HEK293 (cell line): Measurements from ENCODE around the gene SYNC.

Experiments used
- KLF10 ChIP-seq: fragments of 450-650 bp; IDR thresholded peaks from 2 replicates; pipeline ENCODE4 v1.5.1; 2018; ENCODE audit warnings: missing biosample characterization, mild to moderate bottlenecking, missing genetic modification characterization
- KLF9 ChIP-seq: fragments of 450-650 bp; formaldehyde crosslinking; IDR thresholded peaks from 2 replicates; pipeline ENCODE4 v1.5.1; 2016; ENCODE audit warnings: missing biosample characterization, missing genetic modification characterization, low read depth
- MZF1 ChIP-seq: fragments of 450-650 bp; formaldehyde crosslinking; IDR thresholded peaks from 2 replicates; pipeline ENCODE4 v1.5.1; 2017; ENCODE audit warnings: missing biosample characterization, missing genetic modification characterization, borderline replicate concordance
- OSR2 ChIP-seq: fragments of 450-650 bp; formaldehyde crosslinking; IDR thresholded peaks from 2 replicates; pipeline ENCODE4 v1.5.1; 2016; ENCODE audit warnings: missing biosample characterization, missing genetic modification characterization
- TCF7L2 ChIP-seq: IDR thresholded peaks from 2 replicates; pipeline ENCODE4 v1.6.1; 2011; ENCODE audit warnings: low read depth, mild to moderate bottlenecking, inconsistent platforms, low read length, moderate library complexity, borderline replicate concordance
- ZBTB26 ChIP-seq: fragments of 450-650 bp; formaldehyde crosslinking; optimal IDR thresholded peaks from 2 replicates; pipeline ENCODE3; 2016; ENCODE audit warnings: missing biosample characterization, mild to moderate bottlenecking, missing genetic modification characterization
- ZBTB49 ChIP-seq: fragments of 450-650 bp; formaldehyde crosslinking; IDR thresholded peaks from 2 replicates; pipeline ENCODE4 v1.5.1; 2016; ENCODE audit warnings: missing biosample characterization, missing genetic modification characterization, low read depth
- ZFP37 ChIP-seq: fragments of 450-650 bp; formaldehyde crosslinking; IDR thresholded peaks from 2 replicates; pipeline ENCODE4 v1.5.1; 2016; ENCODE audit warnings: missing biosample characterization, missing genetic modification characterization
- ZNF10 ChIP-seq: fragments of 450-650 bp; formaldehyde crosslinking; IDR thresholded peaks from 2 replicates; pipeline ENCODE4 v1.5.1; 2017; ENCODE audit warnings: missing biosample characterization, missing genetic modification characterization
- ZNF2 ChIP-seq: fragments of 450-650 bp; formaldehyde crosslinking; IDR thresholded peaks from 2 replicates; pipeline ENCODE4 v1.5.1; 2016; ENCODE audit warnings: missing biosample characterization, missing genetic modification characterization
- ZNF202 ChIP-seq: fragments of 450-650 bp; formaldehyde crosslinking; IDR thresholded peaks from 2 replicates; pipeline ENCODE4 v1.5.1; 2016; ENCODE audit warnings: missing biosample characterization, missing genetic modification characterization, borderline replicate concordance
- ZNF280C ChIP-seq: fragments of 450-650 bp; formaldehyde crosslinking; IDR thresholded peaks from 2 replicates; pipeline ENCODE4 v1.5.1; 2016; ENCODE audit warnings: missing biosample characterization, missing genetic modification characterization
- ZNF335 ChIP-seq: fragments of 450-650 bp; formaldehyde crosslinking; conservative IDR thresholded peaks from 2 replicates; pipeline ENCODE4 v1.5.1; 2016; ENCODE audit warnings: missing biosample characterization, missing genetic modification characterization
- ZNF518A ChIP-seq: fragments of 450-650 bp; formaldehyde crosslinking; conservative IDR thresholded peaks from 2 replicates; pipeline ENCODE4 v1.5.1; 2016; ENCODE audit warnings: low read depth, missing biosample characterization, missing genetic modification characterization
- ZNF571 ChIP-seq: fragments of 450-650 bp; formaldehyde crosslinking; IDR thresholded peaks from 2 replicates; pipeline ENCODE4 v1.5.0; 2017; ENCODE audit warnings: missing biosample characterization, missing genetic modification characterization
- ZNF600 ChIP-seq: fragments of 450-650 bp; formaldehyde crosslinking; IDR thresholded peaks from 2 replicates; pipeline ENCODE4 v1.5.1; 2016; ENCODE audit warnings: missing biosample characterization, missing genetic modification characterization
- ZNF629 ChIP-seq: fragments of 450-650 bp; formaldehyde crosslinking; IDR thresholded peaks from 2 replicates; pipeline ENCODE4 v1.5.1; 2017; ENCODE audit warnings: missing biosample characterization, missing genetic modification characterization
- ZNF658 ChIP-seq: fragments of 450-650 bp; formaldehyde crosslinking; IDR thresholded peaks from 2 replicates; pipeline ENCODE4; 2016; ENCODE audit warnings: missing biosample characterization, missing genetic modification characterization
- ZNF692 ChIP-seq: fragments of 450-650 bp; formaldehyde crosslinking; IDR thresholded peaks from 2 replicates; pipeline ENCODE4 v1.5.1; 2016; ENCODE audit warnings: missing biosample characterization, missing genetic modification characterization
- ZNF701 ChIP-seq: fragments of 450-650 bp; formaldehyde crosslinking; IDR thresholded peaks from 2 replicates; pipeline ENCODE4 v1.5.1; 2016; ENCODE audit warnings: missing biosample characterization, missing genetic modification characterization
- ZNF843 ChIP-seq: fragments of 450-650 bp; formaldehyde crosslinking; IDR thresholded peaks from 2 replicates; pipeline ENCODE4 v1.5.1; 2016; ENCODE audit warnings: missing biosample characterization, missing genetic modification characterization
- ZSCAN23 ChIP-seq: fragments of 450-650 bp; formaldehyde crosslinking; IDR thresholded peaks from 2 replicates; pipeline ENCODE4 v1.5.1; 2016; ENCODE audit warnings: missing biosample characterization, missing genetic modification characterization
- TF ChIP-seq, protein P1 (sequence below): fragments of 450-650 bp; formaldehyde crosslinking; IDR thresholded peaks from 2 replicates; pipeline ENCODE4 v1.5.1; 2016; ENCODE audit warnings: missing biosample characterization, missing genetic modification characterization
- TF ChIP-seq, protein P2 (sequence below): fragments of 450-650 bp; formaldehyde crosslinking; IDR thresholded peaks from 2 replicates; pipeline ENCODE4 v1.5.1; 2016; ENCODE audit warnings: missing biosample characterization, missing genetic modification characterization

SYNC gene

DNA sequence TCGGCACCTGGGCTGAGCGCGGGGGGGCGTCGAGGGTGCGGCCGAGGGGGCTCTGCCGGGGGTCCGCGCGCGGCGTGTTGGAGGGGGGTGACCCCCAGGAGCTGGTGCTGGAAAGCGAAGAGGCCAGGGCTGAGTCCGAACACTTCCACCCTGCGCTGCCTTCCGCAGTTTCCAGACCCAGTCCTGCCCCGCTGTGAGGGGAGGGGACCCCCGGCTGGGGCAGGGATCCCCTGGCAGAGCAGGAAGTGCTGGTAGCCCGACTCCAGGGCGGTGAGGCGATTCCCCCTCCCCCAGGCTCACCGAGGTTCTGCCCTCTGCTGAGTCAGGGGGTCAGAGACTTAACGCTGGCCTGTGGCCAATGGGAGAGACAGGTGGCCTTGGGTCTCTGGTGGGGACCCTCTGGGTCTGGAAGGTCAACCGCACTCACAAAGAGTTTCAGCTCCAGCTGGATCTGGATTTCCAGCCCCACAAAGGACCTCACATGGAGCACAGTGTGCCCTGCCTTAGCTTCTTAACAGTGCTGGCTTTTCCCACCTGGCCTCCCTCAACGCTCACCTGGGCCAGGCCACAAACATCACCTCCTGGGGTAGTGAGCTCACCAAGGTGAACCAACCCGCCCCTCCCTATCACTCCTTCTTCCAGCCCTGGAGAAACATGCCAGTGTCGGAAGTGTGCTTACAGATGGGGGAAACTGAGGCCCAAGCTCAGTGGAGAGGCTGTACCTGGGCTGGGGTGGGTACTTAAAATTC lies 39.8 kb upstream of the SYNC start (continued):
- TF ChIP-seq ZNF843 (tag by site-specific recombination) (no peak), ZBTB49 (tag by site-specific recombination) (no peak), ZNF2 (no peak), ZSCAN23 (no peak), MZF1 (tag by site-specific recombination) (no peak), ZNF280C (tag by site-specific recombination) (no peak), TCF7L2 (no peak), KLF9 (tag by site-specific recombination) (peak; percentile 44), ZNF629 (tag by site-specific recombination) (no peak), ZNF600 (tag by site-specific recombination) (peak; percentile 52; the same call in 1 of the 2 replicates), ZNF658 (no peak), ZNF692 (tag by site-specific recombination) (no peak), ZNF701 (tag by site-specific recombination) (no peak), ZBTB26 (tag by site-specific recombination) (peak; percentile 44), ZFP37 (no peak), OSR2 (tag by site-specific recombination) (no peak), ZNF10 (tag by site-specific recombination) (no peak), ZNF335 (tag by site-specific recombination) (no peak), ZNF518A (tag by site-specific recombination) (no peak), ZNF202 (tag by site-specific recombination) (no peak), KLF10 (tag by site-specific recombination) (no peak), ZNF571 (tag by site-specific recombination) (no peak)
- TF ChIP-seq, protein P1, sequence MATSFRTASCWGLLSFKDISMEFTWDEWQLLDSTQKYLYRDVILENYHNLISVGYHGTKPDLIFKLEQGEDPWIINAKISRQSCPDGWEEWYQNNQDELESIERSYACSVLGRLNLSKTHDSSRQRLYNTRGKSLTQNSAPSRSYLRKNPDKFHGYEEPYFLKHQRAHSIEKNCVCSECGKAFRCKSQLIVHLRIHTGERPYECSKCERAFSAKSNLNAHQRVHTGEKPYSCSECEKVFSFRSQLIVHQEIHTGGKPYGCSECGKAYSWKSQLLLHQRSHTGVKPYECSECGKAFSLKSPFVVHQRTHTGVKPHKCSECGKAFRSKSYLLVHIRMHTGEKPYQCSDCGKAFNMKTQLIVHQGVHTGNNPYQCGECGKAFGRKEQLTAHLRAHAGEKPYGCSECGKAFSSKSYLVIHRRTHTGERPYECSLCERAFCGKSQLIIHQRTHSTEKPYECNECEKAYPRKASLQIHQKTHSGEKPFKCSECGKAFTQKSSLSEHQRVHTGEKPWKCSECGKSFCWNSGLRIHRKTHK (tag by site-specific recombination), result no peak
- TF ChIP-seq, protein P2, sequence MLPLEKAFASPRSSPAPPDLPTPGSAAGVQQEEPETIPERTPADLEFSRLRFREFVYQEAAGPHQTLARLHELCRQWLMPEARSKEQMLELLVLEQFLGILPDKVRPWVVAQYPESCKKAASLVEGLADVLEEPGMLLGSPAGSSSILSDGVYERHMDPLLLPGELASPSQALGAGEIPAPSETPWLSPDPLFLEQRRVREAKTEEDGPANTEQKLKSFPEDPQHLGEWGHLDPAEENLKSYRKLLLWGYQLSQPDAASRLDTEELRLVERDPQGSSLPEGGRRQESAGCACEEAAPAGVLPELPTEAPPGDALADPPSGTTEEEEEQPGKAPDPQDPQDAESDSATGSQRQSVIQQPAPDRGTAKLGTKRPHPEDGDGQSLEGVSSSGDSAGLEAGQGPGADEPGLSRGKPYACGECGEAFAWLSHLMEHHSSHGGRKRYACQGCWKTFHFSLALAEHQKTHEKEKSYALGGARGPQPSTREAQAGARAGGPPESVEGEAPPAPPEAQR (tag by site-specific recombination), result no peak
